Measurements from ENCODE around the gene SLC4A1.

DNA sequence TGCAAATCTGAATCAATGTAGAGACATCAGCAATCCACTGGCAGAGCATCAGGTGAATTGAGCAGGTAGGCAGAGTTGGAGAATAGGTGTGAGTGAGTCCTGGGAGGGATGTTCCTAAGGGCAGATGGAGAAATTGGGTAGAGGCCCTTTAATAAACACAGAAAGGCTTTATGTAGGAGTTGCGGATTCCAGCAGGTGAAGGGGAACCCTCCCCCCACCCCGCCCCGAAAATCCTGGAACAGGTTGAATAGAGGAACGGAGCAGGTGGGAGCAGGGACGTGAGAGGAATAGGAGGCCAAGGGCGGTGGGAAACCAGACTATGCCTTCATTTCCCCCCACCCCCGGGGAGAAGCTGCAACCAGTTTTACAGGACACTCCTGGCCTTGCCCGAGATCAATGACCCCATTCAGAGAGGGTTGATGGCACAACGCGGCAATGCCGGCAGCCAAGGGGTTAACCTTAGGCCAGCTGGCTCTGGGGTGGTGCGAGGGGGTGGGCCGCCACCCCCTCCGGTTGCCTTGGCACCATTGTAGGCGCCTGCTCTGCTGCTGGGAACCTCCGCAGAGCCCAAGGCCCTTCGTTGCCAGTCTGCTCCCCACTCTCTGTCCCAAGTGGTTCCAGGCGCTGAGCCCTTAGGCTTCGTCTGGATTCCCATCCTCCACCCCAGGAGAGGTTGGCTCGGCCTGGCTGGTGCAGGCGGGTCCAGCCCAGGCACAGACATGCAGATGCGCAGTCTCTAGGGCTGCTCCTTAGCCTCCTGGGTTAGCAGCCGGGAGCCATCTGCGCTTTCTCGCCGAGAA is 39.7 kb upstream of the SLC4A1 start:
- TF ChIP-seq, protein P1, sequence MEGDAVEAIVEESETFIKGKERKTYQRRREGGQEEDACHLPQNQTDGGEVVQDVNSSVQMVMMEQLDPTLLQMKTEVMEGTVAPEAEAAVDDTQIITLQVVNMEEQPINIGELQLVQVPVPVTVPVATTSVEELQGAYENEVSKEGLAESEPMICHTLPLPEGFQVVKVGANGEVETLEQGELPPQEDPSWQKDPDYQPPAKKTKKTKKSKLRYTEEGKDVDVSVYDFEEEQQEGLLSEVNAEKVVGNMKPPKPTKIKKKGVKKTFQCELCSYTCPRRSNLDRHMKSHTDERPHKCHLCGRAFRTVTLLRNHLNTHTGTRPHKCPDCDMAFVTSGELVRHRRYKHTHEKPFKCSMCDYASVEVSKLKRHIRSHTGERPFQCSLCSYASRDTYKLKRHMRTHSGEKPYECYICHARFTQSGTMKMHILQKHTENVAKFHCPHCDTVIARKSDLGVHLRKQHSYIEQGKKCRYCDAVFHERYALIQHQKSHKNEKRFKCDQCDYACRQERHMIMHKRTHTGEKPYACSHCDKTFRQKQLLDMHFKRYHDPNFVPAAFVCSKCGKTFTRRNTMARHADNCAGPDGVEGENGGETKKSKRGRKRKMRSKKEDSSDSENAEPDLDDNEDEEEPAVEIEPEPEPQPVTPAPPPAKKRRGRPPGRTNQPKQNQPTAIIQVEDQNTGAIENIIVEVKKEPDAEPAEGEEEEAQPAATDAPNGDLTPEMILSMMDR (IDR thresholded peaks at IDR 0.05) = no peak
- no peak for TF ChIP-seq POLR2A (IDR thresholded peaks at IDR 0.05)

Measured in right lobe of liver (tissue), 4 donors.